A549 (cell line): ENCODE measurements around the gene CACNA1G.

Source experiments
- CEBPB ChIP-seq, 2 experiments: fragments of >200 bp in 1 of 2; sonication (Bioruptor Twin) in 1 of 2; formaldehyde crosslinking in 1 of 2; IDR thresholded peaks; 2 replicates each; pipeline ENCODE4 v1.6.1; 2012 to 2016
- HDAC2 ChIP-seq: fragments of 200-600 bp; sonication (generic); IDR thresholded peaks from 2 replicates; pipeline ENCODE4 v1.6.1; 2016
- MAFK ChIP-seq: fragments of 450-650 bp; IDR thresholded peaks from 2 replicates; pipeline ENCODE4 v1.6.1; 2014; ENCODE audit not compliant: partially characterized antibody
- TF ChIP-seq, protein P1 (sequence below): IDR thresholded peaks from 2 replicates; pipeline ENCODE4 v1.6.1; 2012
- TF ChIP-seq, protein P2 (sequence below): fragments of 450-650 bp; IDR thresholded peaks from 2 replicates; pipeline ENCODE4 v1.6.1; 2014; ENCODE audit warnings: antibody characterized with exemption
- TF ChIP-seq, protein P3 (sequence below): fragments of >200 bp; sonication (Bioruptor Twin); formaldehyde crosslinking; IDR thresholded peaks from 3 replicates; pipeline ENCODE4 v1.5.1; 2016
- TF ChIP-seq, protein P4 (sequence below): fragments of 150-350 bp; IDR thresholded peaks from 2 replicates; pipeline ENCODE4 v1.6.1; 2014; ENCODE audit warnings: low read depth, mild to moderate bottlenecking, low read length

DNA sequence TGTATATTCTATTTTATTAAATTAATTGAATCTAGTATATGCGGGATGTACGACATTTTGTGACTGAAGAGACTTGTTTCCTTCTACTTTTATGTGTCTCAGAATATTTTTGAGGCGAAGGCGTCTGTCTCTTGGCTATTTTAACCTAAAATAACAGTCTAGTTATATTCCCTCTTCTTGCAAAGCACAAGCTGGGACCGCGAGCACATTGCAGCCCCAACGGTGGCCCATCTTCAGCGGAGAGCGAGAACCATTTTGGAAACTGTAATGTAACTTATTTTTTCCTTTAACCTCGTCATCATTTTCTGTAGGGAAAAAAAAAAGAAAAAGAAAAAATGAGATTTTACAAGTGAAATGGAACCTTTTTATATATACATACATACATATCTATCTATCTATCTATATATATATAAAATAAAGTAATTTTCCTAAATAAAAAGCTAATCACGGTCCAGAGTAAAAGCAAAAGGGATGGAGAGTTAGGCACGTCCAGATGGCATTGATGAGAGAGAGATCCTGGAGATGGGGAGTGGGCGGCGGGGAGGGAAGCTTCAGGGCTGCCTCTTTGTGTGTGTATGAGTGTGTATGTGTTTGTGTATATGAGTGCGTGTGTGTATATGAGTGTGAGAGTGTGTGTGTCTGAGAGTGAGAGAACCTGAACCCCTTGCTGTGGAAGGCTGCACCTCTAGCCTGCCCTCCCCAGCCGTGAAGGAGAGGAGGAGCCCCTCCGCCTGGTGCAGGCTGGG, 66.7 kb downstream of the CACNA1G start:
- no peak for TF ChIP-seq CEBPB (IDR thresholded peaks at IDR 0.05)
- TF ChIP-seq, protein P1, sequence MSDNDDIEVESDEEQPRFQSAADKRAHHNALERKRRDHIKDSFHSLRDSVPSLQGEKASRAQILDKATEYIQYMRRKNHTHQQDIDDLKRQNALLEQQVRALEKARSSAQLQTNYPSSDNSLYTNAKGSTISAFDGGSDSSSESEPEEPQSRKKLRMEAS = no peak
- TF ChIP-seq, protein P2, sequence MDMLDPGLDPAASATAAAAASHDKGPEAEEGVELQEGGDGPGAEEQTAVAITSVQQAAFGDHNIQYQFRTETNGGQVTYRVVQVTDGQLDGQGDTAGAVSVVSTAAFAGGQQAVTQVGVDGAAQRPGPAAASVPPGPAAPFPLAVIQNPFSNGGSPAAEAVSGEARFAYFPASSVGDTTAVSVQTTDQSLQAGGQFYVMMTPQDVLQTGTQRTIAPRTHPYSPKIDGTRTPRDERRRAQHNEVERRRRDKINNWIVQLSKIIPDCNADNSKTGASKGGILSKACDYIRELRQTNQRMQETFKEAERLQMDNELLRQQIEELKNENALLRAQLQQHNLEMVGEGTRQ = no peak
- TF ChIP-seq, protein P3, sequence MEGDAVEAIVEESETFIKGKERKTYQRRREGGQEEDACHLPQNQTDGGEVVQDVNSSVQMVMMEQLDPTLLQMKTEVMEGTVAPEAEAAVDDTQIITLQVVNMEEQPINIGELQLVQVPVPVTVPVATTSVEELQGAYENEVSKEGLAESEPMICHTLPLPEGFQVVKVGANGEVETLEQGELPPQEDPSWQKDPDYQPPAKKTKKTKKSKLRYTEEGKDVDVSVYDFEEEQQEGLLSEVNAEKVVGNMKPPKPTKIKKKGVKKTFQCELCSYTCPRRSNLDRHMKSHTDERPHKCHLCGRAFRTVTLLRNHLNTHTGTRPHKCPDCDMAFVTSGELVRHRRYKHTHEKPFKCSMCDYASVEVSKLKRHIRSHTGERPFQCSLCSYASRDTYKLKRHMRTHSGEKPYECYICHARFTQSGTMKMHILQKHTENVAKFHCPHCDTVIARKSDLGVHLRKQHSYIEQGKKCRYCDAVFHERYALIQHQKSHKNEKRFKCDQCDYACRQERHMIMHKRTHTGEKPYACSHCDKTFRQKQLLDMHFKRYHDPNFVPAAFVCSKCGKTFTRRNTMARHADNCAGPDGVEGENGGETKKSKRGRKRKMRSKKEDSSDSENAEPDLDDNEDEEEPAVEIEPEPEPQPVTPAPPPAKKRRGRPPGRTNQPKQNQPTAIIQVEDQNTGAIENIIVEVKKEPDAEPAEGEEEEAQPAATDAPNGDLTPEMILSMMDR = no peak
- TF ChIP-seq MAFK = no peak
- no peak for TF ChIP-seq HDAC2
- TF ChIP-seq, protein P4, sequence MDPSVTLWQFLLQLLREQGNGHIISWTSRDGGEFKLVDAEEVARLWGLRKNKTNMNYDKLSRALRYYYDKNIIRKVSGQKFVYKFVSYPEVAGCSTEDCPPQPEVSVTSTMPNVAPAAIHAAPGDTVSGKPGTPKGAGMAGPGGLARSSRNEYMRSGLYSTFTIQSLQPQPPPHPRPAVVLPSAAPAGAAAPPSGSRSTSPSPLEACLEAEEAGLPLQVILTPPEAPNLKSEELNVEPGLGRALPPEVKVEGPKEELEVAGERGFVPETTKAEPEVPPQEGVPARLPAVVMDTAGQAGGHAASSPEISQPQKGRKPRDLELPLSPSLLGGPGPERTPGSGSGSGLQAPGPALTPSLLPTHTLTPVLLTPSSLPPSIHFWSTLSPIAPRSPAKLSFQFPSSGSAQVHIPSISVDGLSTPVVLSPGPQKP = no peak
